D721Med (cell line): Measurements from ENCODE around the gene OR9Q2.

ENCODE experiments used
- DNase-seq: peaks from one replicate; pipeline ENCODE4 v3.0.0; 2011; ENCODE audit warnings: low spot score; ENCODE audit not compliant: insufficient read length
- FAIRE-seq: peaks from 2 replicates; lab custom pipeline; 2011; peaks lifted over from hg19 to GRCh38; lab: Jason Lieb, UNC
- CTCF ChIP-seq: IDR thresholded peaks from 2 replicates; pipeline ENCODE4 v1.5.1; 2012; ENCODE audit warnings: mild to moderate bottlenecking, control low read depth; ENCODE audit not compliant: insufficient read depth; ENCODE audit errors: missing control alignments

OR9Q2 gene

GRCh38 chr11:58188770-58189169 lies at the start of gene OR9Q2:
Gene OR9Q2 (plus strand): TSS chr11:58189070. CDS start chr11:58190491, 1,421 bp downstream.
- no peak for DNase-seq
- no peak for FAIRE-seq
- TF ChIP-seq CTCF = no peak

GRCh38 chr11:58142761-58143160 lies 46.1 kb upstream of the OR9Q2 start:
- DNase-seq (no peak), FAIRE-seq (no peak)
- TF ChIP-seq CTCF = no peak

- TF ChIP-seq CTCF = no peak
- FAIRE-seq = no peak
- no peak for DNase-seq
These were observed 36.1 kb upstream of the OR9Q2 start for GRCh38 chr11:58152781-58153180.

GRCh38 chr11:58164389-58164788 lies 24.5 kb upstream of the OR9Q2 start:
- no peak for DNase-seq
- FAIRE-seq = no peak
- TF ChIP-seq CTCF = no peak

GRCh38 chr11:58164990-58165389 lies 23.9 kb upstream of the OR9Q2 start:
- TF ChIP-seq CTCF = no peak
- FAIRE-seq = no peak

DNA sequence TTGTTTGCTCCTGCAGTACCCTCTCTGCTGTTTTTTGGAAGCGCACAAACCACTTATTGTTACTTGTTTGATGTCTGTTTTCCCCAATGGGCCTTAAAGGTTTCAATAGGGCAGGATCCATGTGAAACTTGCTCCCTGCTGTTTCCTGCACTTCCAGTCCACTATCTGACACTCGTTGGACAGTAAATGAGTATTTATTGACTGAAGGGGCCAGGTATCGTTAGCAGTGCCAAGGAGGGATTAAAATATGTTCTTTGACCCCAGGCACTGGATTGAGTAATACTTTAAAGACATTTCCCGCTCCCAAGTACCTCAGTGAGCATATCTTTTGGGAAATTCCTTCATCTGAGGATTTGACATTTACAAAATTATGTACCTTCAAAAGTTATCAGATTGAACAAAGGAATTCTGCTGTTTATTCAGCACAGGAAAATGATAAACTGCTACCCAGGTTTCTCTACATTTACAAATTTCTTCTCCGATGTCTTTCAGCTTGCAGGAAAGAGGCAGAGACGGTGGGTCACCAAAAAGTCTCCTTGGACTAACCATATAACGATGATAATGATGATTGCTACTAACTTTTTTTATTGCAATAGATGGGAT lies 23.3 kb upstream of the OR9Q2 start:
- TF ChIP-seq CTCF = no peak
- FAIRE-seq = no peak
- no peak for DNase-seq

More at GRCh38 chr11:58164990-58165389, 23.9 kb upstream of the OR9Q2 start:
- DNase-seq = no peak

DNA sequence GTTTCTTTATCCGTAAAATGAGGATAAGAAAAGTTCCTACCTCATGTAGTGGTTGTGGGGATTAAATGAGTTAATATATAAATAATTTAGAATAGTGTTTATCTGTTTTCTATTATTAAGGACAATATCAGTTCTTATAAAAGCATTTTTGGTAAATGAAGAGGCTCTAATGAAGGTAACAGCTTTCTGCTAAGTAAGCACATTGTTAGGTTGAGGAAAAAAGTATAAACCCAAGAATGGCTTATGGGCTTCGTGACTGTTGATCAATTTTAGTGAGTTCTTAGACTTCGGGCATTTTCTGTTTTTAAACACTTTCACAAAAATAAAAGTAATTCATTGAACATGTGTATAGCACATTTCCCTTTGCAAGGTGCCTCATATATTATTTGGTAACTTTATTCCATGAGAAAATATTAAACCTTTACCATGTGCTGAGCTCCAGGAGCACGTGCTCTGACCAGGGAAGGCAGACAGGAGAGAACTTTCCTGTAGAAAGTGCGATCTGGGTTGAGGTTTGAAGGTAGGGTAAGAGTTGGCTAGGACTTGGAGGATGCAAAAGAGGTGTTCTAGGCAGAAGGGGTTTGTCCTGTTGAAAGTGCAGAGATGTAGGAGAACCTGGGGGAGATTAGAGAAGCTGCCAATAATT lies 11.3 kb upstream of the OR9Q2 start:
- no peak for DNase-seq
- no peak for FAIRE-seq
- no peak for TF ChIP-seq CTCF
